Upper lobe of left lung (tissue), 6 donors: Measurements from ENCODE around the gene DDR2. TPM values are rescaled to one million over a fixed set of nuclear protein-coding genes. Genes with fewer than 3 reads are reported as not detected.

Experiments
- ATAC-seq, 2 donors: fragments of 200-7000 bp; cut with Tn5 transposase; one replicate each; pipeline ENCODE4 v1.9.1; 2022; ENCODE audit warnings: mild to moderate bottlenecking in 2 of 2, moderate library complexity in 2 of 2; ENCODE audit not compliant: low FRiP score in 2 of 2
- DNase-seq, 2 donors: peaks; one replicate each; pipeline ENCODE4 v3.0.0-alpha.2; 2019 to 2020
- H3K27ac ChIP-seq, 4 donors: fragments of 200-600 bp; sonication (generic); one replicate each; pipeline ENCODE4 v1.5.1; 2016 to 2019
- H3K27me3 ChIP-seq, 4 donors: fragments of 200-600 bp; sonication (generic); one replicate each; pipeline ENCODE4 v1.5.1; 2017 to 2019
- H3K36me3 ChIP-seq, 4 donors: fragments of 200-600 bp; sonication (generic); one replicate each; pipeline ENCODE4 v1.5.1; 2016 to 2019
- H3K4me1 ChIP-seq, 4 donors: fragments of 200-600 bp; sonication (generic); one replicate each; pipeline ENCODE4 v1.5.1; 2018 to 2019
- H3K4me3 ChIP-seq, 4 donors: fragments of 200-600 bp; sonication (generic); one replicate each; pipeline ENCODE4 v1.5.1; 2017 to 2019; ENCODE audit warnings: mild to moderate bottlenecking in 2 of 4, moderate library complexity in 1 of 4
- H3K9me3 ChIP-seq, 4 donors: fragments of 200-600 bp; sonication (generic); one replicate each; pipeline ENCODE4 v1.5.1; 2018 to 2019
- EP300 ChIP-seq, 4 donors: sonication (generic); formaldehyde crosslinking; IDR thresholded peaks; one replicate each; pipeline ENCODE4 v1.5.1; 2017; ENCODE audit warnings: antibody characterized with exemption in 4 of 4, control low read depth in 2 of 4
- POLR2A ChIP-seq, 4 donors: fragments of 450-650 bp; IDR thresholded peaks; one replicate each; pipeline ENCODE4 v1.5.1; 2016 to 2017; ENCODE audit warnings: antibody characterized with exemption in 4 of 4, mild to moderate bottlenecking in 2 of 4
- POLR2AphosphoS5 ChIP-seq, 2 donors: sonication (generic); formaldehyde crosslinking; IDR thresholded peaks; one replicate each; pipeline ENCODE4 v1.5.1; 2017; ENCODE audit warnings: antibody characterized with exemption in 2 of 2
- WGBS, 2 donors: methylation state at CpG; one replicate each; pipeline ENCODE4 v1.1.5; 2017 to 2018; 5-methylcytosine and 5-hydroxymethylcytosine counted together
- total RNA-seq, 6 donors: library from RNA; depleted of rRNA in 4 of 6; stranded (reverse); fragments of >200 nt in 4 of 6; gene quantifications; one replicate each; pipeline versions ENCODE4 v1.1.0 to v1.2.1, GENCODE V29; 2016 to 2021
- TF ChIP-seq, protein P1 (sequence below), 6 experiments: fragments of 450-650 bp in 4 of 6; fragments of 200-600 bp in 2 of 6; sonication (generic) in 2 of 6; IDR thresholded peaks; one replicate each; pipeline ENCODE4 v1.5.1; 2016 to 2019; ENCODE audit warnings: antibody characterized with exemption in 6 of 6
- donor health status: DM: no; HTN: no; CAD: no; lungs with moderate emphysema.
- donor health status: DM: no; HTN: yes; CAD: no; lungs with severe emphysema.

The DDR2 gene
- total RNA-seq, 6 donors from 2014 or later: 10.5 to 53.3 (median 23.0) TPM

DNA sequence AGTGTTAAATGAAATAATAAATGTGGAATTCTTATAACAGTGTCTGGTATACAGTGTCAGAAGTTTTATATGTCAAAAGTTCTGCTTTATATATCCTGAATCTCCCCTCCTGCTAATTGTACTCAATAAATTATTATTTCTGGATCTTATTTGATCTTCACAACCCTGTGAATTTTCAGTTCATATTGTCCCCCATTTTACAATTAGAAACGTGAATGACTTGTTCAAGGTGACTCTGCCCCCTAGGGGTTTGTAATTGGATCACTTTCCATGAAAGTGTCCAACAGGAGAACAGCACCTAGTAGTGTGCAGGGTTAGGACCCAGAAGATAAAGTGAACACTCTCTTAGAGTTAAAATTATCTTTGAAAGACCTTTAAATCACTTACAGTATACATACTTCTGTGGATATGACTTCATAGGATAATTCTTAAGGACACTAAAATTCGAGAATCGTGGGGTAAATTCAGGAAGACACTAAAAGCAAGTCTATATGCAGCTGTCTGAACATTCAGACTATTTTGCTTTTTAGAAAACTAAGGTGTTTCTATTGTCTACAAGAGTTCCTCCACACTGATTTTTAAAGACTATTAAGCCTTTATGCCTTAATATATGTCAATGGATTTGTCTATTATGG is 4.5 kb upstream of the DDR2 start:
- Histone ChIP-seq H3K4me3 (no peak overlapping the region), H3K4me1 (peaks cover 0 to 3% (median 0%) of the 10 kb centered on the region in 4 donors), H3K27ac (no peak overlapping the region), H3K36me3 (no peaks in the 10 kb centered on the region), H3K27me3 (no peaks in the 10 kb centered on the region), H3K9me3 (no peaks in the 10 kb centered on the region)
- ATAC-seq (no peak), DNase-seq (no peak)
- WGBS, 2 donors: 60 to 61% methylated on average over 3 of the region's 3 CpGs
- TF ChIP-seq, protein P1, sequence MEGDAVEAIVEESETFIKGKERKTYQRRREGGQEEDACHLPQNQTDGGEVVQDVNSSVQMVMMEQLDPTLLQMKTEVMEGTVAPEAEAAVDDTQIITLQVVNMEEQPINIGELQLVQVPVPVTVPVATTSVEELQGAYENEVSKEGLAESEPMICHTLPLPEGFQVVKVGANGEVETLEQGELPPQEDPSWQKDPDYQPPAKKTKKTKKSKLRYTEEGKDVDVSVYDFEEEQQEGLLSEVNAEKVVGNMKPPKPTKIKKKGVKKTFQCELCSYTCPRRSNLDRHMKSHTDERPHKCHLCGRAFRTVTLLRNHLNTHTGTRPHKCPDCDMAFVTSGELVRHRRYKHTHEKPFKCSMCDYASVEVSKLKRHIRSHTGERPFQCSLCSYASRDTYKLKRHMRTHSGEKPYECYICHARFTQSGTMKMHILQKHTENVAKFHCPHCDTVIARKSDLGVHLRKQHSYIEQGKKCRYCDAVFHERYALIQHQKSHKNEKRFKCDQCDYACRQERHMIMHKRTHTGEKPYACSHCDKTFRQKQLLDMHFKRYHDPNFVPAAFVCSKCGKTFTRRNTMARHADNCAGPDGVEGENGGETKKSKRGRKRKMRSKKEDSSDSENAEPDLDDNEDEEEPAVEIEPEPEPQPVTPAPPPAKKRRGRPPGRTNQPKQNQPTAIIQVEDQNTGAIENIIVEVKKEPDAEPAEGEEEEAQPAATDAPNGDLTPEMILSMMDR (IDR thresholded peaks at IDR 0.05): peak in 4 of 6 experiments; percentile 28 to 36 (median 34)
- TF ChIP-seq EP300 (IDR thresholded peaks at IDR 0.05): no peak

DNA sequence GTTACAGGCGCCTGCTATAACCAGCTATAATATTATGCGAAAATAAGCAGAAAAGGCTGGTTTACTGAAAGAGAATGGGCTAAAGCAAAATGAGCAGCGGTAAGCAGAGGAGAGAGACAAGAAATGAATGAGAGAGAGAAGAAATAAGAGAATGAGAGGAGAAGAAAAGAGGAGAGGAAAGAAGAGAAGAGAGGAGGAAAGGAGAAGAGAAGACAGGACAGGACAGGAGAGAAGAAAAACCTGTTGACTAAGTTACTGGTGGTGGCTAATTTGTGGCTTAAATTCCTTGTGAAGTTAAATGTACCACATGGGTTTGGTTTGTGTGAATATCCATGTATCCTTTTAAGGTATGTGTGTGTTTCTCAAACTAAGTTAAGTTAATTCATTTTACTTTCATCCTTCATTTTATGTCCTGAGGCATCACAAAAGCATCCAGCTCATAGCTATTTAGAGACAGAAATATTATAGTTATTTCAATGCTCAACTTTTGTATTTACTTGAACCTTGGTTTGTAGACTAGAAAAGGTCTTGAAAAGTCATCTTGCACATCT is 3.1 kb upstream of the DDR2 start:
- Histone ChIP-seq H3K27me3 (no peaks in the 10 kb centered on the region), H3K9me3 (no peaks in the 10 kb centered on the region), H3K4me1 (peaks cover 0 to 3% (median 0%) of the 10 kb centered on the region in 4 donors), H3K36me3 (no peaks in the 10 kb centered on the region), H3K27ac (no peak overlapping the region), H3K4me3 (no peak overlapping the region)
- DNase-seq (no peak), ATAC-seq (no peak)
- no peak for TF ChIP-seq EP300 (IDR thresholded peaks at IDR 0.05)
- TF ChIP-seq, protein P1 (IDR thresholded peaks at IDR 0.05): no peak
- TF ChIP-seq POLR2AphosphoS5 (IDR thresholded peaks at IDR 0.05): no peak
- no peak for TF ChIP-seq POLR2A (IDR thresholded peaks at IDR 0.05)
- 95 to 100% methylated on average over 3 of the region's 3 CpGs for WGBS, 2 donors

DNA sequence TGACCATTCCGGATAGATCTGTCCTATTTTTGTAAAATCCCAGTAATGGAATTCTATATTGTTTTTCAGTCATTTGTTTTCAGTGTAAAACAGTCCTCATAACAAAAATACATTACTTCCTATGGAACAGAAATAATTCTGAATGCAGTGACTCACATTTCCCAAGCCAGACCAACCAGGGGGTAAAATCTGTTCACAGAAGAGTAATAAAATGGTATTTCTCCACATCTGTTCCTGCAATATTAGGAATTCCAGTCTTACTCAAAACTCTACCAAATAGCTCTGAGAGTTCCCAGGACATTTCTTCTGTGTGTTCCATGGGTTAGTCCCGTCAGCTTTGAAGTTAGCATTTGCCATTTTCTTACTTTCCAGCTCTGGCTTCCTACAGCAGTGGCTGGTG is 2.6 kb upstream of the DDR2 start:
- no peak for ATAC-seq
- no peak overlapping the region for H3K4me3 ChIP-seq
- H3K4me1 ChIP-seq: peaks cover 0 to 3% (median 0%) of the 10 kb centered on the region in 4 donors
- DNase-seq: no peak
- no peaks in the 10 kb centered on the region for H3K27me3 ChIP-seq
- no peak overlapping the region for H3K27ac ChIP-seq
- WGBS, 2 donors: 83 to 89% methylated on average over 2 of the region's 2 CpGs
- TF ChIP-seq EP300 (IDR thresholded peaks at IDR 0.05) (no peak), POLR2A (IDR thresholded peaks at IDR 0.05) (no peak), POLR2AphosphoS5 (IDR thresholded peaks at IDR 0.05) (no peak)
- TF ChIP-seq, protein P1 (IDR thresholded peaks at IDR 0.05): no peak
- no peaks in the 10 kb centered on the region for H3K36me3 ChIP-seq
- H3K9me3 ChIP-seq: no peaks in the 10 kb centered on the region

DNA sequence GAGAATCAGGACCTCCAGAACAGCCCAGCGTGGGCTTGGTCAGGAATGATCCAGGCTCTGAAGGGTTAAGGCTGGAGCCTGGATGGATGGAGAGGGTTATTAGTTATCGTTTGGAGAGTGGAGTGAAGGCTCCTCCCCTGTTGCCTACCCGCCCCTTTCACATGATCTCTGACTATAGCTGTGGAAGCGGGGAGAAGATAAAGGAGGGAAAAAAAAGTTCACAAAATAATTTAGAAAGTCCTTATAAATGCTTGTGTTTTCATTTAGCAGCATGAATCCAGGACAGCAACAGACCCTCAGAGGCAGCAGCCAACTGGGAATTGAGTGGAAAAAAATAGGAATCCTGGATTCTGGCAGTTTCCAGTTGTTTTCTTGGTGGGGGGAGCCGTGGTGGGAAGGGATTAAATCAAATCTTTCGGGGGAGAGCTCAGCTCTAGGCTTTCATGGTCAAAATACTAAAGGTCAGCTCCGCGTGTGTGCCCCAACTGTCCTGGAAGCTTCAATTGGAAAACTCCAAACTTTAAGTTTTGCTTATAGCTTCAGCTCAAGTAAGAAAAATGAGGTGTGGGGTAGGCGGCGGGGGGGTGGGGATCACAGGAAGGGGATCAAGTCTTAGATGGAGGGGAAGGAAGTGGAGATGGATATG is 595 bp upstream of the DDR2 start:
- no peak for TF ChIP-seq POLR2AphosphoS5 (IDR thresholded peaks at IDR 0.05)
- no peak for TF ChIP-seq POLR2A (IDR thresholded peaks at IDR 0.05)
- no peak for TF ChIP-seq EP300 (IDR thresholded peaks at IDR 0.05)
- TF ChIP-seq, protein P1 (IDR thresholded peaks at IDR 0.05): no peak
- H3K4me3 ChIP-seq: peak overlapping the region in 3 of 4 donors; percentile 25 to 43 (median 40)
- DNase-seq (no peak), ATAC-seq (peak in 1 of 2 donors; percentile 68)
- H3K27me3 ChIP-seq: no peaks in the 10 kb centered on the region
- no peaks in the 10 kb centered on the region for H3K9me3 ChIP-seq
- peaks cover 0 to 3% (median 0%) of the 10 kb centered on the region in 4 donors for H3K4me1 ChIP-seq
- WGBS, 2 donors: 48 to 58% methylated on average over 10 of the region's 10 CpGs
- peak overlapping the region; percentile 41 to 78 (median 63) for H3K27ac ChIP-seq
- no peaks in the 10 kb centered on the region for H3K36me3 ChIP-seq
